Activated naive CD4-positive, alpha-beta T cell treated with anti-CD3 and anti-CD28 coated beads, Interleukin-2, amount 50 U/mL, for 24 hours (primary cell): Measurements from ENCODE around the gene CDK11A.
"Not testable (repeated sequence)": the region's sequence is repeated elsewhere in the genome, so short reads cannot be mapped to it uniquely, and the experiment has no call there.

ENCODE experiments used
- H3K27ac Mint-ChIP-seq: one replicate; pipeline ENCODE4 v1.8.0; 2021; ENCODE audit warnings: mild to moderate bottlenecking, mixed read lengths
- H3K27me3 Mint-ChIP-seq: one replicate; pipeline ENCODE4 v1.8.0; 2021; ENCODE audit warnings: mixed read lengths
- H3K36me3 Mint-ChIP-seq: one replicate; pipeline ENCODE4 v1.8.0; 2021; ENCODE audit warnings: mixed read lengths
- H3K4me1 Mint-ChIP-seq: one replicate; pipeline ENCODE4 v1.8.0; 2021; ENCODE audit warnings: mixed read lengths
- H3K4me3 Mint-ChIP-seq: one replicate; pipeline ENCODE4 v1.8.0; 2021; ENCODE audit warnings: mild to moderate bottlenecking, mixed read lengths
- H3K9me3 Mint-ChIP-seq: one replicate; pipeline ENCODE4 v1.8.0; 2021; ENCODE audit warnings: mixed read lengths

CDK11A gene

DNA sequence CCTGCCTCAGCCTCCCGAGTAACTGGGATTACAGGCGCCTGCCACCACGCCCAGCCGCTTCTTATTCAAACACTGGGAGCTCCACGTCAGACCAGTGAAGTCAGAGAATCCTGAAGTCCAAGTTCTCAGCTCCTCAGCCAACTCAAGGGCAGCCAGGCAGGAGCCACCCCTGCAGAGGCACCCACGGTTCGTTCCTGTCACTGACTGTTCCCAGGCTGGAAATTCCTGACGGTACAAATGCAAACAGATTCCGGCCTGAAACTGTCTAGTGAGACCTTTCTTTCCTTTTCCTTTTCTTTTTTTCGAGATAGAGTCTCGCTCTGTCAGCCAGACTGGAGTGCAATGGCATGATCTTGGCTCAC, 43.3 kb downstream of the CDK11A start:
- Mint-ChIP-seq H3K4me3 (no peak overlapping the region), H3K27me3 (no peaks in the 10 kb centered on the region), H3K4me1 (peaks cover 64% of the 10 kb centered on the region), H3K9me3 (no peaks in the 10 kb centered on the region), H3K36me3 (peaks cover 5% of the 10 kb centered on the region), H3K27ac (no peak overlapping the region)

DNA sequence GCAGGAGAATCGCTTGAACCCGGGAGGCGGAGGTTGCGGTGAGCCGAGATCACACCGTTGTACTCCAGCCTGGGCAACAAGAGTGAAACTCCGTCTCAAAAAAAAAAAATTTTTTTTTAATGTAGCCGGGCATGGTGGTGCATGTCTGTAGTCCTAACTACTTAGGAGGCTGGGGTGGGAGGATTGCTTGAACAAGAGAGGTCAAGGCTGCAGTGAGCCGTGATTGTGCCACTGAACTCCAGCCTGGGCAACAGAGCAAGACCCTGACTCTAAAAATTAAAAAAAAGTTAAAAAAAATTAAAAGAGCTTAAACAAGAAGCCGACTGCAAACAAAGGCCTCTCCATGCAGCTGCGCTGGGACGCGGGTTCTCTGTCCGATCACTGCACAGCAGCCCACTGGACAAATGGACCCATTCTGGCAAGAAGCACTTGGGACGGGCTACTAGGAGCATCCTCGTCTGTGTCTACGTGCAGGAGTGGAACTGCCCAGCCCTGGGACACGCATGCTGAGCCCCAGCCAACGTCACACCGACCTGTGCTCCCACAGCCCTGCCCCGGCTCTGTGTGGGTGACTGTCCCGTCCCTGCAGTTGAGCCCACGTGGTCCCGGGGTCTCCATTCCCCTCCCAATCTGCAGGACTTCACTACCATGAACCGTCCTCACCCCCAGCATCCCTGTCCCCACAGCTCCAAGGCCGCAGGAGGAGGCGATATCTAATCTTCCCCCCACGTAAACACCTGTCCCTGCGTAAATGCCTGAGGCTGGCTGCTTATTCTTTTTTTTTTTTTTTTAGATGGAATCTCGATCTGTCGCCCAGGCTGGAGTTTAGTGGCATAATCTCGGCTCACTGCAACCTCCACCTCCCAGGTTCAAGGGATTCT, 43.9 kb downstream of the CDK11A start:
- Mint-ChIP-seq H3K9me3 (no peaks in the 10 kb centered on the region), H3K27me3 (no peaks in the 10 kb centered on the region), H3K4me1 (peaks cover 60% of the 10 kb centered on the region), H3K36me3 (peaks cover 3% of the 10 kb centered on the region), H3K27ac (no peak overlapping the region), H3K4me3 (no peak overlapping the region)

DNA sequence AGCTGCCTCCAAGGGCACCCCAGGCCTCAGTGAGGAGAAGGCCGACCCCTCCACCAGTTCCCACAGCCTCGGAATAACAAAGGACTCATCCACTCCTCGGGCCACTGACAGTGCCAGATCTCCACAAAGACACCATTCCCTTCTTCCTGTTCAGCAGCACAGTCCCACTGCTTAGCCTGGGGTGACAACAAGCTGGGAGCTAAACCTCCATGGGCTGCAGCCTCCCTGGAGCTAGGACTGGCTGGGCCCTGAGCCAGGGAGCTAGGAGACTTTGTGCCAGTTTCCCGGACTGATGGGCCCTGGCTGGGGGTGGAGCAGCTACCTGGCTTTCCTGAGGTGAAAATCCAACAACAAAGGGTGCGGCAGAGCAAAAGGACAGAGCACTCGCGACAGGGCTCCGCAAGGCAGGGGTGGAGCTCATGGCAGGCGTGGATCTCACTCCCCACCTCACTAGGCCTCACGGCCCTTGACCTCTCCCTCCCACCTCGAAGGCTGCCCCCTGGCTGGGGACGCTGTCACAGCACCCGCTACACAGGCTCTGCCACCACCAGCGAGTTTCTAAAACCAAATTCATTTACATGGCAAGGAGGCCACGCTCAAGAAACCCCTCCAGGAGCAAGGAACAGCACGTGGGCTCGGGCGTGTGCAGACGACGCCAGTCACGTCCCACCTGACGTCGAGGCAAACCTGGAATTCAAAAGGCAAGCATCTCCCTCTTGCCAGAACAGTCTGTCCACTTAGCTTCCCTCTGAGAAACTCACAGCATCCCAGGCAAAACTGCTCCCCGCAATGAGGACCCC, 45.4 kb downstream of the CDK11A start:
- Mint-ChIP-seq H3K4me1 (peaks cover 56% of the 10 kb centered on the region), H3K9me3 (no peaks in the 10 kb centered on the region), H3K27me3 (no peaks in the 10 kb centered on the region), H3K4me3 (peak overlapping the region; percentile 95), H3K27ac (peak overlapping the region; percentile 99), H3K36me3 (peaks cover 3% of the 10 kb centered on the region)

DNA sequence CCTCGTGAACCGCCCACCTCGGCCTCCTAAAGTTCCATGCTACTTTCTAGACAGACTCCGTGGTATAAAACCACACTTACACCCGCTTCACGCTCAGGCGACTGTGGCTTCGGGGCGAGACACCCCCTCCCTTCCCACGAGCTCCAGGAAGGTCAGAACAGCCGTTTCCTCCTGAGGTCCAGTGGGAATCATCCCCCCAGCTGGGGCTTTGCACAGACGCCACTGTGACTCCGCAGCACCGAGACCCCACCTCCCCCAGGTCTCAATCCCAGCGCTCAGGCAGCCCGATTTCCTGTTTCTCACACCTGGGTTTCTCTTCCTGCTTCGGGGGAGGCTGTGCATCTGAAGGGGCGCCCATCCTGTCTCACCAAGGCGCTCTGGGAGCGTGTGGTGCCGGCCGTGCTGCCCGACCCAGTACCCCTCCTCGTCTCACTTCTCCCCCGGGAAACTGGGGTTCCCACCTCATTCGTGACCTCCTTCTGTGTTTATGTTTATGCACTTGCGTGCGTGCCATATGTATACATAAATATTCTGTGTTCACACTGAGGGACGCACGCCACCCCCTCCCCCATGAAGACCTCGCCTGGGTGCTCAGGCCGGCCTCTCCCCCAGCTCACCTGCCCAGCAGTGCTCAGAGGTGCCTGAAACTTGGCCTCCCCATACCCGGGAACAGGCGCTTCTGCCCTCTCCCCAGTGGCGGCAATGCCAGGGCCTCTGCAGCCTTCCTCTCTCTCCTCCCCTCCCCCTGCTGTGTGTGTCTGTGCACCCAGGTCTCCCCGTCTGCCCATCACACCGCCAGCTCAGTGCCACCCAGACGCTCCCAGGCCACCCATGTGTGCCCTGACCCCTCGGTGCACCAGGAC, 46.2 kb downstream of the CDK11A start:
- peak overlapping the region; percentile 99 for H3K27ac Mint-ChIP-seq
- peaks cover 2% of the 10 kb centered on the region for H3K36me3 Mint-ChIP-seq
- H3K9me3 Mint-ChIP-seq = no peaks in the 10 kb centered on the region
- no peaks in the 10 kb centered on the region for H3K27me3 Mint-ChIP-seq
- H3K4me1 Mint-ChIP-seq = peaks cover 47% of the 10 kb centered on the region
- H3K4me3 Mint-ChIP-seq = peak overlapping the region; percentile 95

DNA sequence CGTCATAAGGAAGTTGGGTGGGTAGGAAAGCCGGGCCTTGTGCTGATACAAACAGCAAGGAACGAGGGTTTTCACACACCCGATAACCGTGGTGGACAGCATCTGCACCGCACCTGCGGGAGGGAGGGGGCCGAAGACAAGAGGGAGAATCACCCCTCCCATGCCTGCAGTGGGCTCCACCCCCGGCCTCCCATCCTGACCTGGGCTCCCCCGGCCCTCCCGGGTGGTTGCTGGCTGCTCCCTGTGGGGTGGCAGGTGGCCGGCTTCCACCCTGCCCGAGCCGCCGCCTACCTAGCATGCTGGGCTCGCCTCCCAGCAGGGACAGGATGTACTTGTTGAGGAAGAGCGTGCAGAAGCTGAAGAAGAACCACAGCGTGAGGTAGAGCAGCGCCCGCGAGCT, 48.1 kb downstream of the CDK11A start:
- H3K9me3 Mint-ChIP-seq, H3K27ac Mint-ChIP-seq, H3K36me3 Mint-ChIP-seq, H3K4me3 Mint-ChIP-seq, H3K27me3 Mint-ChIP-seq: not testable (repeated sequence)
- H3K4me1 Mint-ChIP-seq = peaks cover 37% of the 10 kb centered on the region

DNA sequence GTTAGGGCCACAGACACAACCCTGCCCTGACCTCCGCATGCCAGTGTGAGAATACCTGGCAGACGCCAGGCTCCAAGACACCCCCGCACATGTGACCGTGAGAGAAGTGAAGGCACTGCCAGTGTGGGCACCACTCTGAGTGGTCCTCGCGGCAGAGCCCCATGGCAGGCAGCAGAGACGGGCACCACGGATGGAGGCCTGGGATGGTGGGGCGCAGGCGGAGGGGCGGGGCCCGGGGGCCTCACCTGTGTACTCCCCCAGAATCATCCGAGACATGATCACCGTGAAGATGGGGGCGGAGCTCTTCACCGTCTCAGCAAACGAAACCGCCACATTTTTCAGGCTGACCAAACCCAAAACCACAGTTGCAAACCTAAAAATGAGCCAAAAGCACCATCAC, 48.9 kb downstream of the CDK11A start:
- not testable (repeated sequence) for H3K27me3 Mint-ChIP-seq, H3K27ac Mint-ChIP-seq, H3K9me3 Mint-ChIP-seq, H3K36me3 Mint-ChIP-seq, H3K4me3 Mint-ChIP-seq
- H3K4me1 Mint-ChIP-seq = peaks cover 28% of the 10 kb centered on the region

DNA sequence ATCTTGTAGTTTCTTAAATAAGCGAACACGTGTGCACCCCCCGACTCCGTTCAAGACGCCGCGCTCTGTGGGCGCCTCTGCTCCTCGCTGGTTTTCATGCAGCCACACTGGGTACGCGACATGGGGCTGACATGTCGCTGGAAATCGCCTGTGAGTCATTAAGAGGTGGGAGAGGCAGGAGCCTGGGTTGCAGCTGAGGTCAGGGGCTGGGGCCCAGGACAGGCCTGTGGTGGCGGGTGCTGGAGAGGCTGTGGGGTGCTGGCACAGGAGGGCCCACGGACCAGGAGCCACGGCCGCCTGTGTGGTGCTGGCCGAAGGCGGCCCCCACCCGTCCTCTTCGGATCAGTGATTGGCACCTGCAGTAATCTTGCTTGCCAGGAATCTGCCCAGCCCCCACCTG, 49.4 kb downstream of the CDK11A start:
- not testable (repeated sequence) for H3K36me3 Mint-ChIP-seq, H3K4me3 Mint-ChIP-seq, H3K9me3 Mint-ChIP-seq, H3K27me3 Mint-ChIP-seq
- peak overlapping the region; percentile 85 for H3K27ac Mint-ChIP-seq
- H3K4me1 Mint-ChIP-seq = peaks cover 28% of the 10 kb centered on the region

DNA sequence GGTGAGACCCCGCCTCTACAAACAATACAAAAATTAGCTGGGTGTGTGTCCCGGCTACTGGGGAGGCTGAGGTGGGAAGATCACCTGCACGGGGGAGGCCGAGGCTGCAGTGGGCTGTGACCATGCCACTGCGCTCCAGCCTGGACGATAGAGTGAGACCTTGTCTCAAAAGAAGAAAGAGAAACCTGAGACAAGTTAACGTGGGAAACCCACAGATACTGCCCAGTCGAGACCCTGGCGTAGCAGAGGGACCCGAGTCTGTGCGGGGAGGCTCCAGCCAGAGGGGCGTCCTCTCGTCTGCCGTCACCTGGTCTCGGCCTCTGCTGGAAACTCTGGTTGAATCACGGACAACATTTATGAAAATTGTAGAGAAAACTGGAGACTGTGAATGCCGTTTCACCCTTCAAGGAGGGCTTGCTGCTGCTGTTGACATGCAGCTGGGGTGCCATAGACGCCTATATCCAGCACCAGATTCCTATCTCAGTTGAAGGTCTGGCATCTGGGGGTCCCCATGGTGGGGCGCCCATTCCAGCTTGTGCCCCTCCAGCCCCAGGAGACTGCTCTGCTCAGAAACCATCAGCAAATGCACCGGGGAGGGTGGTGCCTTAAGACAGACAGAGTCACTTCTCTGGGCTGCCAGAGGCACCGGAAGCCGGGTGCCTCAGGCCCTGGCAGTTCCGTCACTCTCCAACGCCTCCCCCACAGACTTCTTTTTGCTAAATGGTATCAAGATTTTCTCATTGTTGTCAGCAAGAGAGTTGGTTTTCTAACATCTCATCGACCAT, 51.8 kb downstream of the CDK11A start:
- H3K4me3 Mint-ChIP-seq = no peak overlapping the region
- no peak overlapping the region for H3K27ac Mint-ChIP-seq
- peaks cover 6% of the 10 kb centered on the region for H3K36me3 Mint-ChIP-seq
- no peaks in the 10 kb centered on the region for H3K27me3 Mint-ChIP-seq
- peaks cover 9% of the 10 kb centered on the region for H3K4me1 Mint-ChIP-seq
- no peaks in the 10 kb centered on the region for H3K9me3 Mint-ChIP-seq

DNA sequence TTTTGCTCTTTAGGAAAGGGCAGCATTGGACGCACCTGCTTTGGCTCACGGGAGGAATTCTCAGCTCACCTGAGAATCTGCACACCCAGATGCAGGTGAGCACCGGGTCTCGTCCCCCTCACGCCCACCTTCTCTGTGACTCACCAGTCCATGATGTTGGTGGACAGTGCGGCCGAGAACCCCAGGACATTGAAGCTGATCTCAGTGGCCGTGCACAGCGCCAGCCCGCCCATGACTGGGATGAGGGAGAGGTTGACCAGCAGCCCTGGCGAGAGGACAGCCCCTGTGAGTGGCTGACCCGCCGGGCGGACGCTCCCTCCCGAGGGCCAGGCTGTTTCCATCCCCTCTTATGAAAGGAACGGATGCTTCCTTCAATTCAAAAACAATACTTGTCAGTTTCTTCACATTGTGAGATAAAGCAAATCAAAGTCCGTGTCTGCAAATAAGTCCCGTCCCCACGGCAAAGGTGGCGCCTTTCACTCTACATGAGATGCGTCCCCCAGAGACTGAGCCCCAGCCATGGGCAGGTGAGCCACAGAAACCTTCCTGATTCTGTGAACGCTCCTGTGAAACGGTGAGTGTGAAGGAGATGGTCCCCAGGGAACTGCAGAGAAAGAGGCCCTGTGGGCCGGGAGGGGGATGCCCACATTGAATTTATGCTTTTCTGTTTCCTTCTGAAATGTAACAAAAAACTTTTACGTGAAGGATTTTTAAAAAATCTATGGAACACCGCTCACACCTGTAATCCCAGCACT, 52.6 kb downstream of the CDK11A start:
- Mint-ChIP-seq H3K9me3 (no peaks in the 10 kb centered on the region), H3K4me1 (peaks cover 6% of the 10 kb centered on the region), H3K4me3 (no peak overlapping the region), H3K27me3 (no peaks in the 10 kb centered on the region), H3K27ac (no peak overlapping the region), H3K36me3 (peaks cover 7% of the 10 kb centered on the region)

DNA sequence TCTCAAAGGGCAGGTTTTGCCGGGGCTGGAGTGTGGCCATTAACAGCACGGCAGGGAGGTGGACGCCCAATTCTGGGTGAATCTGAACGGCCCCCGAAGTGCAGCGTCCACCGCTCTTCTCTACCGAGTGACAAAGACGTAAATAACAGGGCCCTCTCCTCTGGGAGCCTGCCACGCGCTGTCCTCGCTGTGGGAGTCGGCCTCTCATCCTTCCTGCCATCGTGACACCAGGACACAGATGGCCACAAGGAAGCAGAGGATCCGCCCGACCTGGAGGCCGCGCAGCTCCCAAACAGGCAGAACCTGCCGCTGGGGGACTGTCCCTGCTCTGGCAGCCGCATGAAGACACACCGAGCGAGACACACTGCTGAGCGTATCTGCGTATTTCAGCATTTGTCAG, 53.3 kb downstream of the CDK11A start:
- Mint-ChIP-seq H3K36me3 (peaks cover 7% of the 10 kb centered on the region), H3K4me3 (no peak overlapping the region), H3K27ac (no peak overlapping the region)

DNA sequence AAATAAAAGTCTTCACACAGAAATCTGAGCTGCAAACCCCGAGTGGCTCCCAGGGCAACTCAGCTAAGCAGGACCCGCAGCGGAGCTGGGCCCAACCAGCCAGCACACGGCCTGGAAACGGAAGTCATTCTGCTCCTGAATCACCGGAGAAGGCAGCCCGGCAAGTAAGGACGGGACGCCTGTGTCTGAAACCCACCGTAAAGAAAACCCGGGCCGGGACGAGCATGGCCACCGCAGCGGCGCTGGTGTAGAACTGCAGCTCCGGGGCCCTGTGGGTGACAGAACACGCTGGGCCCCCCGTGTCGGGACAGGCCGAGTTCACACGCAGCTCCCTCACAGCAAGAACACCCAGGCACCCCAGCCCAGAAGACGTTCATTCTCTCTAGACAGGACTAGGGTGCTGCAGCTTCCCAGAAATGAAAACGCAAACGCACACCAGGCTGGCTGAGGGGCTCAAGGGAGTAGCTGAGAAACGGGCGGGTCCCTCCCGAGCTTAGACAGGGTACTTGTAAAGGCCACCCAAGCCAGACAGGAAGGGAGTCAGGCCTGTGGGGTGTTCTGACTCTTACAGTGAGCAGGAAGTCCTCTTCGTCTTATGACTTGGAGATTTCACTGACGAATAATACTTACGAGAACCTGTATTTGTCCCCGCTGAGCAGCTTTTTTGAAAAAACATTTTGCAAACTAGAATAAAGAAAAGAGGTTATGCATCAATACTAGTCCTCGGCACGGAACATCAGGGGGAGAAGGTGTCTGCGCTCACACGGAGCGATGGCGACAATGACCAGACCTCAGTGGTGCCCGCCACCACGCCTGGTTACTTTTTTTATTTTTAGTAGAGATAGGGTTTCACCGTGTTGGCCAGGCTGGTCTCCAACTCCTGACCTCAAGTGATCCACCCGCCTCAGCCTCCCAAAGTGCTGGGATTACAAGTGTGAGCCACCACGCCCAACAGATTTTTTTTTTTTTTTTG, 54.4 kb downstream of the CDK11A start:
- H3K27ac Mint-ChIP-seq = no peak overlapping the region
- no peak overlapping the region for H3K4me3 Mint-ChIP-seq
- H3K36me3 Mint-ChIP-seq = peaks cover 7% of the 10 kb centered on the region
- H3K27me3 Mint-ChIP-seq = no peaks in the 10 kb centered on the region
- peaks cover 5% of the 10 kb centered on the region for H3K4me1 Mint-ChIP-seq
- H3K9me3 Mint-ChIP-seq = no peaks in the 10 kb centered on the region

More for the DNA sequence above, 53.3 kb downstream of the CDK11A start:
- Mint-ChIP-seq H3K9me3 (no peaks in the 10 kb centered on the region), H3K27me3 (no peaks in the 10 kb centered on the region), H3K4me1 (peaks cover 6% of the 10 kb centered on the region)

DNA sequence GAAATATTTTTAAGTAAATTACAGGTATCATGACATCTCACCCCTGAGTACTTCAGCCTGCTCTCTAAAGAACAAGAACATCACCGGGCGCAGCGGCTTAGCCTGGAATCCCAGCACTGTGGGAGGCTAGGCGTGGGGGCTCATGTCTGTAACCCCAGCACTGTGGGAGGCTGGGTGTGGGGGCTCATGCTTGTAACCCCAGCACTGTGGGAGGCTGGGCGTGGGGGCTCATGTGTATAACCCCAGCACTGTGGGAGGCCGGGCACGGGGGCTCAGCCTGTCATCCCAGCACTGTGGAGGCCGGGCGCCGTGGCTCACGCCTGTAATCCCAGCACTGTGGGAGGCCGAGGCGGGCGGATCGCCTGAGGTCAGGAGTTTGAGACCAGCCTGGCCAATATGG, 57.6 kb downstream of the CDK11A start:
- Mint-ChIP-seq H3K27ac (no peak overlapping the region), H3K4me1 (peaks cover 3% of the 10 kb centered on the region), H3K9me3 (no peaks in the 10 kb centered on the region), H3K36me3 (peaks cover 5% of the 10 kb centered on the region), H3K27me3 (no peaks in the 10 kb centered on the region), H3K4me3 (no peak overlapping the region)

DNA sequence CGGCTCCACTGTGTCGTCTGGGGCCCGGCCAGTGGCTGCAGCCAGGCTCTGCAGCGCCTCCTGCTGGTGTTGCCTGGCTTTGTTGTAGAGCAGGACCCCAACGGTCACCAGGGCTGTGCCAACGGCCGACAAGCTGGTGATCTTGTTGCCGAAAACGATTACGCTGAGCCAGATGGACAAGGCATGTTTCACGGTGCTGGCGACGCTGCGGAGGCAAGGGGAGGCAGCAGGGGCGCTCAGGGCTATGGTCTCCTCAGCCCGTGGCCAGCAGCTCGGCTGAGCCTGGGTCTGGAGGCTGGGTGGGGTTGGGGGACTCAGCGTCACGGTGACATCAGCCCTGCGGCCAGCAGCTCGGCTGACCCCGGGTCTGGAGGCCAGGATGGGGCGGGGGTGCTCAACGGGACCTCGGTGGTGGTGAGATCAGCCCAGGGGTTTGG, 58.3 kb downstream of the CDK11A start:
- Mint-ChIP-seq H3K36me3 (peaks cover 5% of the 10 kb centered on the region), H3K9me3 (no peaks in the 10 kb centered on the region), H3K4me3 (no peak overlapping the region), H3K4me1 (peaks cover 3% of the 10 kb centered on the region), H3K27ac (no peak overlapping the region), H3K27me3 (no peaks in the 10 kb centered on the region)
